K562 (cell line): Measurements from ENCODE around the gene SLC27A2. TPM values are rescaled to one million over a fixed set of nuclear protein-coding genes. Genes with fewer than 3 reads are reported as not detected.
A peak's percentile ranks its signal among the peaks of the same experiment; 100 is the strongest.

Source experiments
- E2F4 ChIP-seq: sonication (generic); formaldehyde crosslinking; IDR thresholded peaks from 2 replicates; pipeline ENCODE4 v1.8.0; 2022; ENCODE audit warnings: mild to moderate bottlenecking, low read depth, missing genetic modification reagents
- HDAC2 ChIP-seq: fragments of 450-650 bp; IDR thresholded peaks from 2 replicates; pipeline ENCODE4 v1.6.1; 2016; ENCODE audit warnings: mild to moderate bottlenecking
- MAZ ChIP-seq, 2 experiments: fragments of 450-650 bp in 1 of 2; sonication (generic) in 1 of 2; formaldehyde crosslinking; IDR thresholded peaks in 1 of 2; conservative IDR thresholded peaks in 1 of 2; 2 replicates each; pipeline versions ENCODE4 v1.4.0 to v1.5.0; 2020; ENCODE audit warnings: mild to moderate bottlenecking in 1 of 2, missing genetic modification reagents in 1 of 2
- MNT ChIP-seq, 2 experiments: fragments of 450-650 bp; conservative IDR thresholded peaks; 2 replicates each; pipeline ENCODE4 v1.6.1; 2017; ENCODE audit warnings: mild to moderate bottlenecking in 2 of 2, moderate library complexity in 2 of 2
- TARDBP ChIP-seq: fragments of 450-650 bp; IDR thresholded peaks from 2 replicates; pipeline ENCODE4 v1.6.1; 2016
- XRCC5 ChIP-seq: fragments of 200-400 bp; formaldehyde crosslinking; IDR thresholded peaks from 2 replicates; pipeline ENCODE4 v1.6.1; 2017; ENCODE audit warnings: low read depth, mild to moderate bottlenecking, low read length
- ZNF644 ChIP-seq: fragments of 200-800 bp; sonication (Bioruptor generic); IDR thresholded peaks from 2 replicates; pipeline ENCODE4 v1.6.1; 2016; ENCODE audit warnings: low read depth, missing genetic modification characterization, missing compliant biosample characterization
- polyA plus RNA-seq, 8 experiments: library from polyadenylated mRNA; depleted of rRNA in 4 of 8; stranded (reverse) in 5 of 8; unstranded in 3 of 8; fragments of >200 nt; fragmentation: Nextera tagmentation in 2 of 8; fragmentation: Illumina TruSeq in 1 of 8; extraction: Ambion mirVana in 2 of 8; extraction: Trizol in 1 of 8; gene quantifications; 2 replicates each; pipeline versions ENCODE4 v1.2.1 to v1.2.3, GENCODE V29; 2011 to 2014; ENCODE audit warnings: inconsistent platforms in 1 of 8, missing spikeins in 1 of 8
- total RNA-seq, 7 experiments: library from RNA; depleted of rRNA in 6 of 7; stranded (reverse); fragments of >200 nt in 6 of 7; fragmentation: Illumina TruSeq in 2 of 7; extraction: Trizol in 2 of 7; gene quantifications; 2 replicates each; pipeline versions ENCODE4 v1.2.1 to v1.2.3, GENCODE V29; 2011 to 2021; ENCODE audit warnings: low replicate concordance in 1 of 7
- TF ChIP-seq, protein P1 (sequence below), 2 experiments: fragments of 450-650 bp; formaldehyde crosslinking in 1 of 2; IDR thresholded peaks; 2 replicates each; pipeline versions ENCODE4 v1.4.0 to v1.6.1; 2014 to 2020; ENCODE audit warnings: mild to moderate bottlenecking in 2 of 2, borderline replicate concordance in 1 of 2, low read depth in 1 of 2
- TF ChIP-seq, protein P2 (sequence below): sonication (generic); formaldehyde crosslinking; IDR thresholded peaks from 2 replicates; pipeline ENCODE4 v1.8.0; 2022; ENCODE audit warnings: mild to moderate bottlenecking, missing genetic modification reagents
- TF ChIP-seq, protein P3 (sequence below): sonication (generic); formaldehyde crosslinking; IDR thresholded peaks from 2 replicates; pipeline ENCODE4 v1.8.0; 2022; ENCODE audit warnings: missing genetic modification reagents, mild to moderate bottlenecking, borderline replicate concordance

SLC27A2 gene
- total and polyA plus RNA-seq, 9 of the 15 experiments (the other 6 are each of a cell fraction or from before 2014, with no cell fraction given) = 4.9 to 38.0 (median 22.7) TPM

DNA sequence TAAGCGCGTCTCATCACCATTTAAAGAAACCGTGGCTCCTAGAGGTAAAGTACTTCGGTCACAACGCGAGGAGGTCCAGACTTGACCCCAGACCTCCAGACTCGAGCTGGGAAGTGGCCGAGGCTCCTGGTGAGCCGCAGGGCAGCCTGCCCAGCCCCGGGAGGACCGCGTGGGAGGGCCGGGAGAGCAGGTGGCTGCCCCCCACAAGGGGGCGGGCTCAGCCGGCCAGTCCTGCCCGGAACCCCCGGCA is at the start of gene SLC27A2 (continued):
- TF ChIP-seq MNT (conservative IDR thresholded peaks at IDR 0.05) (peak in 1 of 2 experiments; percentile 32; a peak in 1 of 4 replicates), TARDBP (no peak), ZNF644 (tag) (no peak), XRCC5 (no peak), MAZ (CRISPR knock-in tag; conservative IDR thresholded peaks at IDR 0.05 in 1 of 2, IDR thresholded peaks at IDR 0.05 in 1 of 2) (peak in 1 of 2 experiments; percentile 87; a peak in 3 of 4 replicates), E2F4 (CRISPR knock-in tag) (no peak), HDAC2 (no peak)
- TF ChIP-seq, protein P1, sequence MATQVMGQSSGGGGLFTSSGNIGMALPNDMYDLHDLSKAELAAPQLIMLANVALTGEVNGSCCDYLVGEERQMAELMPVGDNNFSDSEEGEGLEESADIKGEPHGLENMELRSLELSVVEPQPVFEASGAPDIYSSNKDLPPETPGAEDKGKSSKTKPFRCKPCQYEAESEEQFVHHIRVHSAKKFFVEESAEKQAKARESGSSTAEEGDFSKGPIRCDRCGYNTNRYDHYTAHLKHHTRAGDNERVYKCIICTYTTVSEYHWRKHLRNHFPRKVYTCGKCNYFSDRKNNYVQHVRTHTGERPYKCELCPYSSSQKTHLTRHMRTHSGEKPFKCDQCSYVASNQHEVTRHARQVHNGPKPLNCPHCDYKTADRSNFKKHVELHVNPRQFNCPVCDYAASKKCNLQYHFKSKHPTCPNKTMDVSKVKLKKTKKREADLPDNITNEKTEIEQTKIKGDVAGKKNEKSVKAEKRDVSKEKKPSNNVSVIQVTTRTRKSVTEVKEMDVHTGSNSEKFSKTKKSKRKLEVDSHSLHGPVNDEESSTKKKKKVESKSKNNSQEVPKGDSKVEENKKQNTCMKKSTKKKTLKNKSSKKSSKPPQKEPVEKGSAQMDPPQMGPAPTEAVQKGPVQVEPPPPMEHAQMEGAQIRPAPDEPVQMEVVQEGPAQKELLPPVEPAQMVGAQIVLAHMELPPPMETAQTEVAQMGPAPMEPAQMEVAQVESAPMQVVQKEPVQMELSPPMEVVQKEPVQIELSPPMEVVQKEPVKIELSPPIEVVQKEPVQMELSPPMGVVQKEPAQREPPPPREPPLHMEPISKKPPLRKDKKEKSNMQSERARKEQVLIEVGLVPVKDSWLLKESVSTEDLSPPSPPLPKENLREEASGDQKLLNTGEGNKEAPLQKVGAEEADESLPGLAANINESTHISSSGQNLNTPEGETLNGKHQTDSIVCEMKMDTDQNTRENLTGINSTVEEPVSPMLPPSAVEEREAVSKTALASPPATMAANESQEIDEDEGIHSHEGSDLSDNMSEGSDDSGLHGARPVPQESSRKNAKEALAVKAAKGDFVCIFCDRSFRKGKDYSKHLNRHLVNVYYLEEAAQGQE (IDR thresholded peaks at IDR 0.05; ENCODE audit: borderline replicate concordance) = peak; percentile 70
- TF ChIP-seq, protein P1 (CRISPR knock-in tag; IDR thresholded peaks at IDR 0.05; ENCODE audit: low read depth) = no peak
- TF ChIP-seq, protein P2, sequence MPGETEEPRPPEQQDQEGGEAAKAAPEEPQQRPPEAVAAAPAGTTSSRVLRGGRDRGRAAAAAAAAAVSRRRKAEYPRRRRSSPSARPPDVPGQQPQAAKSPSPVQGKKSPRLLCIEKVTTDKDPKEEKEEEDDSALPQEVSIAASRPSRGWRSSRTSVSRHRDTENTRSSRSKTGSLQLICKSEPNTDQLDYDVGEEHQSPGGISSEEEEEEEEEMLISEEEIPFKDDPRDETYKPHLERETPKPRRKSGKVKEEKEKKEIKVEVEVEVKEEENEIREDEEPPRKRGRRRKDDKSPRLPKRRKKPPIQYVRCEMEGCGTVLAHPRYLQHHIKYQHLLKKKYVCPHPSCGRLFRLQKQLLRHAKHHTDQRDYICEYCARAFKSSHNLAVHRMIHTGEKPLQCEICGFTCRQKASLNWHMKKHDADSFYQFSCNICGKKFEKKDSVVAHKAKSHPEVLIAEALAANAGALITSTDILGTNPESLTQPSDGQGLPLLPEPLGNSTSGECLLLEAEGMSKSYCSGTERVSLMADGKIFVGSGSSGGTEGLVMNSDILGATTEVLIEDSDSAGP (CRISPR knock-in tag) = no peak
- TF ChIP-seq, protein P3, sequence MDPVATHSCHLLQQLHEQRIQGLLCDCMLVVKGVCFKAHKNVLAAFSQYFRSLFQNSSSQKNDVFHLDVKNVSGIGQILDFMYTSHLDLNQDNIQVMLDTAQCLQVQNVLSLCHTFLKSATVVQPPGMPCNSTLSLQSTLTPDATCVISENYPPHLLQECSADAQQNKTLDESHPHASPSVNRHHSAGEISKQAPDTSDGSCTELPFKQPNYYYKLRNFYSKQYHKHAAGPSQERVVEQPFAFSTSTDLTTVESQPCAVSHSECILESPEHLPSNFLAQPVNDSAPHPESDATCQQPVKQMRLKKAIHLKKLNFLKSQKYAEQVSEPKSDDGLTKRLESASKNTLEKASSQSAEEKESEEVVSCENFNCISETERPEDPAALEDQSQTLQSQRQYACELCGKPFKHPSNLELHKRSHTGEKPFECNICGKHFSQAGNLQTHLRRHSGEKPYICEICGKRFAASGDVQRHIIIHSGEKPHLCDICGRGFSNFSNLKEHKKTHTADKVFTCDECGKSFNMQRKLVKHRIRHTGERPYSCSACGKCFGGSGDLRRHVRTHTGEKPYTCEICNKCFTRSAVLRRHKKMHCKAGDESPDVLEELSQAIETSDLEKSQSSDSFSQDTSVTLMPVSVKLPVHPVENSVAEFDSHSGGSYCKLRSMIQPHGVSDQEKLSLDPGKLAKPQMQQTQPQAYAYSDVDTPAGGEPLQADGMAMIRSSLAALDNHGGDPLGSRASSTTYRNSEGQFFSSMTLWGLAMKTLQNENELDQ = 0 out of 2 replicates have a peak, but pooled peaks have one; percentile 38
